T-cell (primary cell): ENCODE results near the gene NUFIP2. TPM values are rescaled to one million over a fixed set of nuclear protein-coding genes. Genes with fewer than 3 reads are reported as not detected.

Experiments
- ATAC-seq, 4 experiments: fragments of 200-7000 bp in 3 of 4; fragments of 150-1000 bp in 1 of 4; cut with Tn5 transposase; replicated peaks in 1 of 4; 1 replicate in 3 of 4; 2 replicates in 1 of 4; pipeline ENCODE4 v1.10.0; 2021; ENCODE audit warnings: moderate library complexity in 3 of 4, mild to moderate bottlenecking in 2 of 4, moderate number of reproducible peaks in 1 of 4
- CTCF ChIA-PET, 2 donors: fragments of 300-600 bp; sonication (Branson Sonifier 250); formaldehyde crosslinking; loops; one replicate each; lab custom pipeline; 2022; ENCODE audit warnings: antibody characterized with exemption in 2 of 2; lab: Charles Lee
- POLR2A ChIA-PET, 2 donors: fragments of 300-600 bp; sonication (Branson Sonifier 250); formaldehyde crosslinking; loops; one replicate each; lab custom pipeline; 2022; ENCODE audit warnings: antibody characterized with exemption in 2 of 2; lab: Charles Lee
- DNase-seq, 35 experiments: peaks; one replicate each; pipeline versions ENCODE4 v3.0.0 to v3.0.0-alpha.2; 2013 to 2023
- H3K27ac ChIP-seq: one replicate; pipeline ENCODE4 v1.5.1; 2013; ENCODE audit warnings: low read length
- H3K27me3 ChIP-seq, 2 experiments: replicated peaks in 1 of 2; 1 replicate in 1 of 2; 2 replicates in 1 of 2; pipeline versions ENCODE4 v1.6.1 to v1.7.0; 2013; ENCODE audit warnings: low read length in 1 of 2, mixed read lengths in 1 of 2; ENCODE audit not compliant: control insufficient read depth in 2 of 2, insufficient read depth in 2 of 2; ENCODE audit errors: extremely low read depth in 1 of 2
- H3K36me3 ChIP-seq, 2 donors: 1 replicate in 1 of 2; 2 replicates in 1 of 2; pipeline versions ENCODE4 v1.6.1 to v1.7.0; 2013; ENCODE audit warnings: low read length in 1 of 2; ENCODE audit not compliant: control insufficient read depth in 2 of 2, insufficient read depth in 1 of 2; ENCODE audit errors: extremely low read depth in 1 of 2
- H3K4me1 ChIP-seq, 2 experiments: 1 replicate in 1 of 2; 2 replicates in 1 of 2; pipeline versions ENCODE4 v1.6.1 to v1.7.0; 2013; ENCODE audit warnings: low read length in 2 of 2, mixed read lengths in 1 of 2; ENCODE audit not compliant: insufficient read depth in 2 of 2, control insufficient read depth in 1 of 2; ENCODE audit errors: extremely low read depth in 1 of 2
- H3K4me3 ChIP-seq, 2 donors: 1 replicate in 1 of 2; 2 replicates in 1 of 2; pipeline versions ENCODE4 v1.5.1 to v1.7.0; 2013; ENCODE audit warnings: mild to moderate bottlenecking in 2 of 2, low read length in 1 of 2, moderate library complexity in 1 of 2; ENCODE audit not compliant: control insufficient read depth in 1 of 2; ENCODE audit errors: extremely low read depth in 1 of 2
- H3K9me3 ChIP-seq: 2 replicates; pipeline ENCODE4 v1.7.0; 2013
- H3K27ac Mint-ChIP-seq, 2 donors: one replicate each; pipeline ENCODE4 v1.8.0; 2020 to 2021; ENCODE audit warnings: mild to moderate bottlenecking in 2 of 2, mixed read lengths in 2 of 2
- H3K27me3 Mint-ChIP-seq, 2 donors: one replicate each; pipeline ENCODE4 v1.8.0; 2021 to 2022; ENCODE audit warnings: mixed read lengths in 2 of 2
- H3K36me3 Mint-ChIP-seq: one replicate; pipeline ENCODE4 v1.8.0; 2021; ENCODE audit warnings: mixed read lengths
- H3K4me1 Mint-ChIP-seq, 3 donors: one replicate each; pipeline ENCODE4 v1.8.0; 2020 to 2022; ENCODE audit warnings: mixed read lengths in 3 of 3, mild to moderate bottlenecking in 1 of 3
- H3K4me3 Mint-ChIP-seq, 3 donors: one replicate each; pipeline ENCODE4 v1.8.0; 2020 to 2022; ENCODE audit warnings: mild to moderate bottlenecking in 3 of 3, mixed read lengths in 3 of 3, moderate library complexity in 3 of 3
- H3K9me3 Mint-ChIP-seq, 3 donors: one replicate each; pipeline ENCODE4 v1.8.0; 2020 to 2022; ENCODE audit warnings: mixed read lengths in 3 of 3
- WGBS: methylation state at CpG from one replicate; pipeline ENCODE4 v1.1.5; 2013; ENCODE audit warnings: missing lambda C conversion rate; ENCODE audit not compliant: insufficient coverage; 5-methylcytosine and 5-hydroxymethylcytosine counted together
- total RNA-seq, 35 experiments: library from RNA in 6 of 35; stranded (reverse) in 6 of 35; fragments of 120-200 nt in 1 of 35; gene quantifications; one replicate each; pipeline versions ENCODE4 v1.2.1 to v1.2.4 and lab custom pipeline; 2013 to 2026

Gene NUFIP2
- total RNA-seq, 5 donors from 2014 or later (not counting 1 experiment from before 2014, with no cell fraction given): 60.7 to 76.2 (median 66.4) TPM

- peaks cover 38% of the 10 kb centered on the region for H3K36me3 Mint-ChIP-seq
- H3K27me3 Mint-ChIP-seq: no peaks in the 10 kb centered on the region
- H3K27me3 ChIP-seq: no peaks in the 10 kb centered on the region
- H3K4me1 ChIP-seq: no peaks in the 10 kb centered on the region
- no peak for DNase-seq
- POLR2A ChIA-PET: no interaction called here
- no peak for ATAC-seq
- H3K4me1 Mint-ChIP-seq: peaks cover 34 to 40% (median 39%) of the 10 kb centered on the region in 3 donors
- WGBS: no CpG with 5 or more reads among the region's 5 CpGs
- no peak overlapping the region for H3K27ac ChIP-seq
- H3K9me3 Mint-ChIP-seq: no peaks in the 10 kb centered on the region
- H3K36me3 ChIP-seq: peaks cover 2 to 70% of the 10 kb centered on the region in 2 donors
- CTCF ChIA-PET: no interaction called here
- no peaks in the 10 kb centered on the region for H3K9me3 ChIP-seq
- H3K4me3 ChIP-seq: no peak overlapping the region
- H3K4me3 Mint-ChIP-seq: no peak overlapping the region
- peak overlapping the region; percentile 7 to 51 for H3K27ac Mint-ChIP-seq
Measured at GRCh38 chr17:29263916-29264315, 30.0 kb downstream of the NUFIP2 start.

GRCh38 chr17:29257756-29258155, 36.2 kb downstream of the NUFIP2 start:
- no peaks in the 10 kb centered on the region for H3K27me3 ChIP-seq
- H3K4me1 Mint-ChIP-seq: peaks cover 33 to 42% (median 35%) of the 10 kb centered on the region in 3 donors
- peak overlapping the region in 1 of 2 donors; percentile 6 for H3K27ac Mint-ChIP-seq
- H3K4me1 ChIP-seq: no peaks in the 10 kb centered on the region
- peaks cover 0 to 34% of the 10 kb centered on the region in 2 donors for H3K36me3 ChIP-seq
- no peak overlapping the region for H3K4me3 Mint-ChIP-seq
- no peak overlapping the region for H3K27ac ChIP-seq
- ChIA-PET POLR2A (interaction anchor here in 1 of 2 donors (0.6 kb wide), 1 partner anchor 11 kb away, joined by 3 read pairs; no protein-coding TSS in a partner anchor), CTCF (interaction anchor here in 1 of 2 donors (0.6 to 2.0 kb wide), 4 partner anchors 33 to 121 kb away, joined by 3 to 10 read pairs (median 6); no protein-coding TSS in a partner anchor)
- no CpG with 5 or more reads among the region's 3 CpGs for WGBS
- H3K9me3 ChIP-seq: no peaks in the 10 kb centered on the region
- no peaks in the 10 kb centered on the region for H3K9me3 Mint-ChIP-seq
- ATAC-seq (no peak), DNase-seq (no peak)
- no peaks in the 10 kb centered on the region for H3K27me3 Mint-ChIP-seq
- H3K4me3 ChIP-seq: no peak overlapping the region
- peaks cover 23% of the 10 kb centered on the region for H3K36me3 Mint-ChIP-seq

- peak overlapping the region; percentile 13 to 57 for H3K27ac Mint-ChIP-seq
- ChIA-PET POLR2A (interaction anchor here in 1 of 2 donors (0.9 kb wide), 1 partner anchor 80 kb away, joined by 4 read pairs; no protein-coding TSS in a partner anchor), CTCF (interaction anchor here (0.5 to 2.0 kb wide), 10 partner anchors 13 to 926 kb away, joined by 3 to 10 read pairs (median 4); no protein-coding TSS in a partner anchor)
- H3K36me3 Mint-ChIP-seq: peaks cover 20% of the 10 kb centered on the region
- ATAC-seq (no peak), DNase-seq (no peak)
- Histone ChIP-seq H3K27ac (no peak overlapping the region), H3K4me3 (no peak overlapping the region), H3K9me3 (no peaks in the 10 kb centered on the region), H3K4me1 (no peaks in the 10 kb centered on the region), H3K27me3 (no peaks in the 10 kb centered on the region), H3K36me3 (peaks cover 0 to 25% of the 10 kb centered on the region in 2 donors)
- H3K4me1 Mint-ChIP-seq: peaks cover 31 to 40% (median 34%) of the 10 kb centered on the region in 3 donors
- H3K27me3 Mint-ChIP-seq: no peaks in the 10 kb centered on the region
- no peaks in the 10 kb centered on the region for H3K9me3 Mint-ChIP-seq
- WGBS: 64% methylated on average over 2 of the region's 8 CpGs
- no peak overlapping the region for H3K4me3 Mint-ChIP-seq
Measured at GRCh38 chr17:29256735-29257466, 37.0 kb downstream of the NUFIP2 start.

GRCh38 chr17:29255926-29256522, 37.9 kb downstream of the NUFIP2 start:
- WGBS: 90% methylated on average over 2 of the region's 4 CpGs
- Histone ChIP-seq H3K4me1 (no peaks in the 10 kb centered on the region), H3K27me3 (no peaks in the 10 kb centered on the region), H3K4me3 (no peak overlapping the region), H3K9me3 (no peaks in the 10 kb centered on the region), H3K27ac (no peak overlapping the region), H3K36me3 (peaks cover 0 to 21% of the 10 kb centered on the region in 2 donors)
- DNase-seq (no peak), ATAC-seq (no peak)
- H3K27ac Mint-ChIP-seq: peak overlapping the region in 1 of 2 donors; percentile 49
- H3K4me1 Mint-ChIP-seq: peaks cover 27 to 32% (median 28%) of the 10 kb centered on the region in 3 donors
- H3K36me3 Mint-ChIP-seq: peaks cover 19% of the 10 kb centered on the region
- no peak overlapping the region for H3K4me3 Mint-ChIP-seq
- H3K27me3 Mint-ChIP-seq: no peaks in the 10 kb centered on the region
- CTCF ChIA-PET: interaction anchor here (0.5 to 1.2 kb wide), 7 partner anchors 18 to 927 kb away, joined by 3 to 10 read pairs (median 3); no protein-coding TSS in a partner anchor
- POLR2A ChIA-PET: no interaction called here
- H3K9me3 Mint-ChIP-seq: no peaks in the 10 kb centered on the region

- Mint-ChIP-seq H3K27me3 (no peaks in the 10 kb centered on the region), H3K4me3 (no peak overlapping the region), H3K4me1 (peaks cover 11 to 14% (median 14%) of the 10 kb centered on the region in 3 donors), H3K9me3 (no peaks in the 10 kb centered on the region), H3K27ac (no peak overlapping the region), H3K36me3 (peaks cover 8% of the 10 kb centered on the region)
- ChIA-PET POLR2A (no interaction called here), CTCF (no interaction called here)
- Histone ChIP-seq H3K27ac (no peak overlapping the region), H3K9me3 (no peaks in the 10 kb centered on the region), H3K4me1 (no peaks in the 10 kb centered on the region), H3K27me3 (no peaks in the 10 kb centered on the region), H3K36me3 (peaks cover 0 to 6% of the 10 kb centered on the region in 2 donors), H3K4me3 (no peak overlapping the region)
- DNase-seq (no peak), ATAC-seq (no peak)
- WGBS: no CpG with 5 or more reads among the region's 2 CpGs
Measured at GRCh38 chr17:29253037-29253436, 40.9 kb downstream of the NUFIP2 start.

- 100% methylated on average over 3 of the region's 7 CpGs for WGBS
- Mint-ChIP-seq H3K4me1 (peaks cover 7 to 9% (median 9%) of the 10 kb centered on the region in 3 donors), H3K27ac (peak overlapping the region in 1 of 2 donors; percentile 11), H3K27me3 (no peaks in the 10 kb centered on the region), H3K9me3 (no peaks in the 10 kb centered on the region), H3K4me3 (no peak overlapping the region), H3K36me3 (peaks cover 7% of the 10 kb centered on the region)
- Histone ChIP-seq H3K36me3 (peaks cover 0 to 6% of the 10 kb centered on the region in 2 donors), H3K4me3 (no peak overlapping the region), H3K27ac (no peak overlapping the region), H3K4me1 (no peaks in the 10 kb centered on the region), H3K9me3 (no peaks in the 10 kb centered on the region), H3K27me3 (no peaks in the 10 kb centered on the region)
- DNase-seq (peak in 1 of 35 experiments; percentile 41), ATAC-seq (peak in 2 of 4 experiments; percentile 23 to 38)
- POLR2A ChIA-PET: no interaction called here
- CTCF ChIA-PET: interaction anchor here in 1 of 2 donors (1.0 kb wide), 1 partner anchor 13 kb away, joined by 5 read pairs; no protein-coding TSS in a partner anchor
Measured at GRCh38 chr17:29252101-29252791, 41.7 kb downstream of the NUFIP2 start.
